IMR-90 (cell line): ENCODE data around the gene SSPN.

ENCODE experiments used
- CTCF ChIP-seq: conservative IDR thresholded peaks from 2 replicates; pipeline ENCODE4 v1.5.1; 2012; ENCODE audit warnings: mild to moderate bottlenecking, low read depth, low read length, improper control_type of control experiment
- POLR2A ChIP-seq: IDR thresholded peaks from 2 replicates; pipeline ENCODE4 v1.6.1; 2012; ENCODE audit warnings: mild to moderate bottlenecking, low read depth, low read length
- RAD21 ChIP-seq: IDR thresholded peaks from 2 replicates; pipeline ENCODE4 v1.6.1; 2012; ENCODE audit warnings: low read length, improper control_type of control experiment
- SMC3 ChIP-seq: fragments of 150-350 bp; IDR thresholded peaks from 2 replicates; pipeline ENCODE4 v1.6.1; 2016; ENCODE audit warnings: low read depth, mild to moderate bottlenecking, antibody characterized with exemption, low read length, moderate library complexity

- TF ChIP-seq CTCF: no peak
- no peak for TF ChIP-seq POLR2A
- no peak for TF ChIP-seq RAD21
- TF ChIP-seq SMC3: no peak
Measured at GRCh38 chr12:26182377-26182776, 13.0 kb upstream of the SSPN start.
